SK-MEL-5 (cell line): ENCODE data around the gene C16orf86. TPM values are rescaled to one million over a fixed set of nuclear protein-coding genes. Genes with fewer than 3 reads are reported as not detected.

Source experiments
- DNase-seq: peaks from one replicate; pipeline ENCODE4 v3.0.0-alpha.2; 2016; ENCODE audit warnings: low read depth, low spot score
- in situ Hi-C: cut with HindIII; loops from 2 replicates; pipeline ENCODE4 v1.10.0; 2016; ENCODE audit warnings: low sequenced_read_pairs, high pct_unique_total_duplicates, low pct_unique_long_range_greater_than_20kb
- total RNA-seq: library from RNA; depleted of rRNA; stranded (reverse); fragments of >200 nt; shearing (Covaris generic); gene quantifications from 2 replicates; pipeline ENCODE4 v1.2.3, GENCODE V29; 2014

The C16orf86 gene
- total RNA-seq, 1 experiment from 2014 or later = 0.98 TPM

DNA sequence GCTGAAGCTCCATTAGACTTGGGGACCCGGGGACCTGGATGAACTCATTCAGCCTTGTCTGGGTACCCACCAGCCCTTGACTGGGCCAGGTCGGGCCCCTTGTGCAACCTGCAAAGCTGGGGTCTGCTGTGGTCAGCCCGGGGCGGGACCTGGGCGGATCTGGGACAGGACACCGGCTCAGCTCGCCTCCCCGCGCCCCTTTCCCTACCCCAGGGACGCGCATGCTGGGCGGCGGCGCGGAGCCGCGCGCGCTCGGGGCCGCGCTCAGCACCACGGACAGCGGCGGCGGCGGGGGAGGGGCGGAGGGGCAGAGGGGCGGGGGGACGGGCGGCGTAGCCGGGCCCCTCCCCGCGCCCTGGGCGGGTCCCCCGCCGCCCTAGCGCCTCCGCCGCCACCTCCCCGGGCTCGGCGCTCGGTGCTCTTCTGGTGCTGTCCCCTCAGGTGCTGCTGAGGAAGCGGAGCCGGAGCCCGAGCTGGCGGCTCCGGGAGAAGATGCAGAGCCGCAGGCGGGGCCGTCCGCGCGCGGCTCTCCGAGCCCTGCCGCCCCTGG is 14.0 kb upstream of the C16orf86 start:
- in situ Hi-C loops = no loop called here
- no peak for DNase-seq

GRCh38 chr16:67653128-67653788 is 13.4 kb upstream of the C16orf86 start:
- in situ Hi-C loops = no loop called here

GRCh38 chr16:67653789-67654402 is 12.7 kb upstream of the C16orf86 start:
- in situ Hi-C loops = no loop called here

More at GRCh38 chr16:67653128-67653788, 13.4 kb upstream of the C16orf86 start:
- no peak for DNase-seq

DNA sequence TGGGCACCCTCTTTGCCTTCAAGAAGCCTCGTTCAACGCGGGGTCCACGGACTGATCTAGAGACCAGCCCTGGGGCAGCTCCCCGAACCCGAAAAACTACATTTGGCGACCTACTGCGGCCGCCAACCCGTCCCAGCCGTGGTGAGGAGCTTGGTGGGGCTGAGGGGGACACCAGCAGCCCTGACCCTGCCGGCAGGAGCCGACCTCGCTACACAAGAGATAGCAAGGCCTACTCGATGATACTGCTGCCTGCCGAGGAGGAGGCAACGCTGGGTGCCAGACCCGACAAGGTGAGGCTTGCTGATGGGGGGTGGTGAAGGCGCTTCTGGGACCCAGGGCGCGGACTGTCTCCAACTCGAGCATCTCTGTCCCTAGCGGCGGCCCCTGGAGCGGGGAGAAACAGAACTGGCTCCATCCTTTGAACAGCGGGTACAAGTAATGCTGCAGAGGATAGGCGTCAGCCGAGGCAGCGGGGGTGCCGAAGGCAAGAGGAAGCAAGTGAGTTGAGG is 12.2 kb upstream of the C16orf86 start:
- in situ Hi-C loops = no loop called here
- no peak for DNase-seq

More at GRCh38 chr16:67653789-67654402, 12.7 kb upstream of the C16orf86 start:
- DNase-seq = no peak

DNA sequence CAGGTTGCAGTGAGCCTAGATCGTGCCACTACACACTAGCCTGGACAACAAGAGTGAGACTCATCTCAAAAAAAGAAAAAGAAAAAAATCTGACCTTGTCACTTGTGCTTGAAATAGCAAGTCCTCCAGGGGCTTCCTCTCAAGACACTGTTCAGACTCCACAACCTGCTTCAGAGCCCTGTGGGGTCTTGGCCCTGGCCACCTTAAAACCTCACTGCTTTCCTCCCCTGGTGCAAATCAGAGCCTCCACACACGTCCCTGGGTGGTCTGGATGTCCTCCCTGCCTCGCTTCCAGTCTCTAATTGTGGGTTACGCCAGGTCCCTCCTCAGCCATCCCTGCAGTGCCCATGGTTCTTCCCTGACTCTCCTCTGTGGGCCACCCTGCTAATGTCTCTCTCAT is 11.3 kb upstream of the C16orf86 start:
- in situ Hi-C loops = no loop called here
- DNase-seq = no peak

- in situ Hi-C loops = no loop called here
- no peak for DNase-seq
Measured at GRCh38 chr16:67656344-67657016, 10.1 kb upstream of the C16orf86 start.

DNA sequence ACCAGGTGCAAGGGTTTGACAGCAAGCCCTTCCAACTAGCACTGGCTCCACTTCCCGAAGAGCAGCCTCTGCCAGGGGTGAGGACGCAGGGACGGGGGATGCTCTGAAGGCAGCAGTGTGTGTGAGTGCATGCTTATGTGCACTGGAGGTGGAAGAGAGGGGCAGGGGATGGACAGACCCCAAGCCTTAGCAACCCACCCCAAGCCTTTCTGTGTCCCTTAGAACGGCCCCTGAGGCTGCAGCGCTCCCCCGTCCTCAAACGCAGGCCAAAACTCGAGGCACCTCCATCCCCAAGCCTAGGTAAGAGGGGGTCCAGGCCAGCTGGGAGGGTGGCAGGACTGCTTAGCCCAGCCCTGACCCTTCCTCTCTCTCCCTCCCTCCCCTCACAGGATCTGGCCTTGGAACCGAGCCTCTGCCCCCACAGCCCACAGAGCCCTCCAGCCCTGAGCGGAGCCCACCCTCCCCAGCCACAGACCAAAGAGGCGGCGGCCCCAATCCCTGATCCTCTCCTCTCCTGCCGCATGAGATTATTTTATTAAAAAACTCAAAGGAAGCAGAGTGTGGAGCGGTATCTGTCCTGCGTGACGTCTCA is 9.5 kb upstream of the C16orf86 start:
- DNase-seq = no peak
- in situ Hi-C loops = no loop called here

DNA sequence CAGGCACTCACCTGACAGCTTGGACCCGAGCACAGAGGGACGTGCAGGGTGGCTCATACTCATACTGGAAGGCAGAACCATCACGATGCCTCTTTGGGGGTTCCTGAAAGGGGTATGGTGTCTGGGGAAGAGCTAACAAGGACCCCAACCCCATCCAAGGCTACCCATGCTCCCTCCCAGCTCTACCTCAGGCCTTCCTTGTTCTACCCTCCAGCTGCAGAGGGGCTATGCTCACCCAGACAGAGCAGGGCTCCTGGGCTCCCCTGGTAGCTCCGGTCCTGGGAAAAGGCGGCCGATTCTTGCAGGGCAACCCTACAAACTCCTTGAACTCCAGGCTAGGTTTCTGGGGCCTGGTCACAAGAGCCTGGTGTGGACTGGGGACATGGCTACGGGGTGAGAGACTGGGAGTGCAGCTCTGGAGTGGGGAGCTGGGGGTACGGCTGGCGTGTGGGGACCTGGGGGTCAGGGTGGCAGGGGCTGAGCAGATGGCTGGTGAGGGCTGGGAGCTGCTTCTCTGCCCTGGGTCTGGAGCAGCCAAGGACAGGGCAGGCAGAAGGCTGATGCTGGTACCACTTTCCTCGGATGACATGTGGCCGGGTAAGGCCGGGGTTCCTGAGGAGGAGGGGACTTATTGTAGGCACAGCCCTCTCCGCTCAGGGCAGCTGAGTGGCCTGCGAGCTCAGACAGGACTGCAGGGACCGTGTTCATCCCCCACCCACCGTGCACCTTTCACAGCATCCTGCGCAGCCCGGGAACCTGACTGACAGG is 8.7 kb upstream of the C16orf86 start:
- in situ Hi-C loops = no loop called here
- no peak for DNase-seq

DNA sequence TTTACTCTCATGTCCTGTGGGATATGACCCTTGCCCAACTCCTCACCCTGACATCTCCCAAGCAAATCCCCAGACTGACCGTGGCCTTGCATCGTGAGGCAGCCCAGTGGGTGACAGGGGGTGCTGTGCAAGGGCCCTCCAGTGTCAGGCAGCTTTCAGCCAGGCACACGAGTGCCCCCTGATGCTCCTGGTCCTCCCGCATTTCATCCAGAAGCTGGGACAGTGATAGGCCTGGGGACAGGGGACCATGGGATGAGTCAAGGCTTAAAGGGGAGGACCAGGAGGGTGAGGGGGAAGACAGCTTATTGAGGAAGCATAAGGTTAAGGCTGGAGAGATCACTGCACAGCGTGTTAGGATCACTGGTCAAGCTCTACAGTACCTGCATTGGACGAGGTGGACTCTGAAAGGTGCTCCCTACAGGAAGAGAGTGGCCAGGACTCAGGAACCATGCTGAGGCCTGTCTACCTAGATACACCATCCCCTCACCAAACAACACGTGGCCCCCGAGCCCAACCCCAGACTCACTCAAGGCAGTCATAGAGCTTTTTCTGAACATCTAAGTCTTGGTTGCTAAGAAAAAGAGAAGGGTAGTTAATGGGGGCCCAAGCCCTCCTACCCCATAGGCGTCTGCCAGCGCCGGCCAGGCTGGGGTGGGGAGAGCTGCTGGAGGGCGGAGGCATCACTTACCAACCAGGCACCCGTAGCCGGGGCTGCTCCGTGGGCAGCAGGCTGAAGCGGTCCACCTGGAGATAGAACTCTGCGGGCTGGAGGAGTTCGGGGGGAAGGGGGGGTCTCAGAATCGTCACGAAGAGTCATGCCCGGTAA is 7.6 kb upstream of the C16orf86 start:
- no peak for DNase-seq
- in situ Hi-C loops = no loop called here

DNA sequence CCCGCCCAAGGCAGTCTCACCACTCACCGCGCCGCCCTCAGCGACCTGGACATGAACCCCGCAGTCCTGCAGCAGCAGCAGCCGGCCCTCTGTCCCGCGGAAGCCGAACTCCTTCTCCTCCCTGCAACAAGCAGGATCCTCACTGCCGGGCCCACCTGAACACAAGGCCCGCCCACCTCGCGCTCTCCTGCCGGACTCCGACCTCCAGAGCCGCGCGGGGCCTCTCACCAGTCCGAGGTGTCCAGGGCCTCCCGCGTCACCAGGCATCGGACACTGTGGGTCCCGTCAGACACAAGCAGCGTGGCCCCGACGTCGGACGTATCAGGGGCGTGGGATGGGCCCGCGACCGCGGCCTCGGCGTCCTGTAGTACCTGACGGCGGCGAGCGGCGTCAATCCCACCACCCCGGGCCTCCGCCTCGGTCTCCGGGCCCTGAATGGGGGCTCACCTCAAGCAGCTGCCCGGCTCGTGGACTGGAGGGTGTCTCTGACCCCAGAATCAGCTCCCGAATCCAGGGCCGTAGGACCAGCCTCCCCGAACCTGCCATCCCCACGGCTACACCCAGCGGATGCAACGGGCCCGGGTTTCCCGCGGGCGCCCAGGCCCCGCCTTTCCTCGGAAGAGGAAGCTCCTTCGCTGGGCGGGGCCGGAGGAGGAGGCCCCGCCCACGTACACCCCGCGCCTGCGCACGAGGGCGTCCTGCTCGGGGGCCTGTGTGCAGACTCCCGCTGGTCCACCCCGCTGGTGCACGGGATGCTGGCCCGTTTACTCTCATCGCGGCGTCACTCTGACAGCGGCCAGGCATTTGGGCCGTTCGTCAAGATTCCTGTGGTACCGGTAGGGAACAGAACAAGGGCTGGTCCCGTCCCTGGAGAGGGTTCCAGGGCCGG is 6.7 kb upstream of the C16orf86 start, which contains the start of gene ACD:
ACD (minus strand) TSS at position 586 of the 889 bp plus-strand sequence; CDS start at position 546, 40 bp downstream.
- peak; percentile 86 for DNase-seq
- in situ Hi-C loops = no loop called here

DNA sequence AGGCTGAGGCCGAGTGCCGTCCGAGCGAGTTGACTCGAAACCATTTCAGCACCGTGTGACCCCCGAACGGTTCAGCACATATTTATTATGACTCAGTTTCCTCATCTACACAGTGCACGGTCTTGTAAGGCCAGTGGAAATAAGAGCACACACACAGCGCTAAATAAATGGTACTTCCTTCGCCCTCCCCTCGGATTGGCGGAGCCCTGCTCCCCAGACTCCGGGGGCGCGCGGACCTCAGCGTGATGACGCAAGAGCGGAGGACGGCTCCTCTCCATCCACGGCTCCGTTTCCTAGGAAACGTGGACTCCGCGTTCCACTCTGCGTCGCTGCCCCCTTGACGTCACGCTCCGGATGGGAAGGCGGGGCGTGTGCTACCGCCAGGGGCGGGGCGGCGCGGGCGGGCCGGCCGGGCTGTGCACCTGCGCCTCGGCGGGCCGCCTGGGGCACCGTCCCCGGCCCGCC is 6.0 kb upstream of the C16orf86 start, which contains the start of gene PARD6A:
PARD6A (plus strand) TSS at position 397 of the 465 bp plus-strand sequence. CDS start 79 bp downstream, outside the sequence.
- peak; percentile 95 for DNase-seq
- in situ Hi-C loops = no loop called here

GRCh38 chr16:67661101-67661761 is 5.4 kb upstream of the C16orf86 start:
- in situ Hi-C loops = no loop called here
- no peak for DNase-seq

GRCh38 chr16:67661886-67662652 is 4.5 kb upstream of the C16orf86 start:
- DNase-seq = no peak
- in situ Hi-C loops = no loop called here

GRCh38 chr16:67662653-67663010 is 4.0 kb upstream of the C16orf86 start:
- in situ Hi-C loops = no loop called here
- no peak for DNase-seq
